NCI-H2227 treated with DMSO at 0.1 percent for 48 hours (cell line): ENCODE measurements around the gene SEMA3A.
"Not testable (repeated sequence)": the region's sequence is repeated elsewhere in the genome, so short reads cannot be mapped to it uniquely, and the experiment has no call there.

Experiments used
- DNase-seq: peaks from one replicate; lab custom pipeline; 2025; lab: John Stamatoyannopoulos, UW

SEMA3A gene

DNA sequence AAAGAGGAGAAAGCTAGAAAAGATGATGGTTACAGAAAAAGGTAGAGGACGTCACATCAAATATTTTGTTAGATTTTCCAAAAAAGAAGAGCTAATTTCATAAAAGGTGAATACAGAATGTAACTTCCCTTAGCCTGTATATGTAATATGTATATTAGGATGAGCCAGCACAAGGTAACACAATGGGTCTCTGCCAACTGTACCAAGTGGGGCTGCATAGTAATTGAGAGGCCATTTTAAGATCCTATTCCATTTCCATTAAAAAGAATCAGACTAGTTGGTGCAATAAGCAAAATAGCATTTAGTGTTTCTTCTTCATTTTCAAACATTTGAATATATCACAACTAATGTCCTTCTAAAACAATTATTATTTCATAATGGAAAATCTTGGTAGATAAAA, 134.6 kb downstream of the SEMA3A start:
- DNase-seq, result no peak

DNA sequence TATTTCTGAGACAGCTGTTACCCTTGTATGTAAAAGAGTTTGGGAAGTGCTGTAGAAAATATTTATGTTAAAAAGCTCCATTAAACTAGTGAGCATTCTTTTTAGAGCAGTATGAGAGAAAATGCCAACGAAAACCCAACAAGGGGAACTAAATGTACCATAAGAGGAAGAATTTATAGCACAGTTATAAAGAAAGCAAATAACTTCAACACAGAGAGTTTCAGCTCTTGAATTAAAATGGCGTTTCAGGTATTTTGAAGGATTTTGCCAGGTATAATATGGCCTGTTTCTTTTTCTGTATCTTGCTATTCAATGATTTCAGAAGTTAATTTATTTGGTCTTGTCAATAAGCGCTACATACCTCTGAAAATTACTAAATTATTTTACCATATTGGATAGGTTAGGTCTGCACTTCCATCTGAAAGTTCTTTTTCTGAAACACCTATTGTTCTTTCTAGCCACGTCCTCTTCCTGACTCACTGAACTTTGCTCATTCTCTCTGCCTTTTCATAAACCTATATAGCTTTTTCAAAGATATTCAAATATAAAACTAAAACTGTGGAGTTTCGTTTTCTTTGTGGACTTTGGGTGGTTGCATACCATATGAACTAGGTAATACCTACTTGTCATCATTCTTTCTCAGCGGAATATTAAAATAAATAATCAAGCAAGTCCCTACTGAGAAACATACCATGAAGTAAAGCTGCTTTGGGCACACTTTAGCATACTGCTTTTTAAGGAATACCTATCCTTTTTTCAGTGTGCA, 136.1 kb downstream of the SEMA3A start:
- DNase-seq, result no peak

DNA sequence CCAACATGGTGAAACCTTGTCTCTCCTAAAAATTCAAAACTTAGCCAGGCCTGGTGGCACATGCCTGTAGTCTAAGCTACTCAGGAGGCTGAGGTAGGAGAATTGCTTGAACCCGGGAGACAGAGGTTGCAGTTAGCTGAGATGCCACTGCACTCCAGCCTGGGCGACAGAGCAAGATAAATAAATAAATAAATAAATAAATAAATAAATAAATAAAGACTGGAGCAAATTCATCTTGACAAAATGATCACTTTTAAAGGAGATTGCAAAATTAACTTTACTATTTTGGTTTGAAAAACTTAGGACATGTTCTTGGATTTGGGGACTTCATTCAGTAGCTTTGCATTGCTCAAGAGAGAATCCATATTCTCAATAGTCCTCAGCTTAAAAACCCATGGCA, 137.0 kb downstream of the SEMA3A start:
- DNase-seq, result no peak

DNA sequence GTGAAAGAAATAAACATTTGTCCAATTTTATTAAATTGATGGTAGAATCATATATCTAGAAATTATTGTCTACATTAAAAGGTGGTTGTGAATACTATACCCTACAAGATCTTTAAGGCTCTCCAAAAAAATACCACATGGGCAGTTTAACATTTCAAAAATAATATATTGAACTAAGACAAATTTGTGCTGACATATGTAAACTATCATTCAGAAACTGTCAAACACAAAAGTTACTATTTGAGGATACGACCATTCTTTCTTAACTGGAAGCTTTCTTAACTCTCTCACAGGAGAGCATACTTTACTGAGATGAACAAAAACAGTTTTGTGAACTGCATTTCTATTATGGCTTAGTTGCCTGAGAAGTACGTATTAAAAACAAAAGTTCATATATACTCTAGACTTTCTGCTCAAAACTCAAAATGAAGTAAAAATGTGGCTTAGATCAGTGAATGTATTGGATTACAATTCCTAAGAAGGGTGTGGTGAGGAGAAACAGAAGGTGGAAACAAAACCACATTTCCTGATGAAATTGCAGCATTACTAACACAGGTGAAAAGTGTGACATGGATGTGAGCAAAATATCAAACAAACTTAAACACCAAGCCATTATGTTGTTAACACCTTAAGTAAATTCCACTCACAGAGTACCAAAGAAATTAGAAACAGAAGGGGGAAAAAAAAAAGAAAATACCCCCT, 138.5 kb downstream of the SEMA3A start:
- no peak for DNase-seq

DNA sequence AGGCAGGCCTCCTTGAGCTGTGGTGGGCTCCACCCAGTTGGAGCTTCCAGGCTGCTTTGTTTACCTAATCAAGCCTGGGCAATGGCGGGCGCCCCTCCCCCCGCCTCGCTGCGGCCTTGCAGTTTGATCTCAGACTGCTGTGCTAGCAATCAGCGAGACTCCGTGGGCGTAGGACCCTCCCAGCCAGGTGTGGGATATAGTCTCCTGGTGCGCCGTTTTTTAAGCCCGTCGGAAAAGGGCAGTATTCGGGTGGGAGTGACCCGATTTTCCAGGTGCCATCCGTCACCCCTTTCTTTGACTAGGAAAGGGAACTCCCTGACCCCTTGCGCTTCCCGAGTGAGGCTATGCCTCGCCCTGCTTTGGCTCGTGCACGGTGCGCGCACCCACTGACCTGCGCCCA, 139.4 kb downstream of the SEMA3A start:
- not testable (repeated sequence) for DNase-seq

DNA sequence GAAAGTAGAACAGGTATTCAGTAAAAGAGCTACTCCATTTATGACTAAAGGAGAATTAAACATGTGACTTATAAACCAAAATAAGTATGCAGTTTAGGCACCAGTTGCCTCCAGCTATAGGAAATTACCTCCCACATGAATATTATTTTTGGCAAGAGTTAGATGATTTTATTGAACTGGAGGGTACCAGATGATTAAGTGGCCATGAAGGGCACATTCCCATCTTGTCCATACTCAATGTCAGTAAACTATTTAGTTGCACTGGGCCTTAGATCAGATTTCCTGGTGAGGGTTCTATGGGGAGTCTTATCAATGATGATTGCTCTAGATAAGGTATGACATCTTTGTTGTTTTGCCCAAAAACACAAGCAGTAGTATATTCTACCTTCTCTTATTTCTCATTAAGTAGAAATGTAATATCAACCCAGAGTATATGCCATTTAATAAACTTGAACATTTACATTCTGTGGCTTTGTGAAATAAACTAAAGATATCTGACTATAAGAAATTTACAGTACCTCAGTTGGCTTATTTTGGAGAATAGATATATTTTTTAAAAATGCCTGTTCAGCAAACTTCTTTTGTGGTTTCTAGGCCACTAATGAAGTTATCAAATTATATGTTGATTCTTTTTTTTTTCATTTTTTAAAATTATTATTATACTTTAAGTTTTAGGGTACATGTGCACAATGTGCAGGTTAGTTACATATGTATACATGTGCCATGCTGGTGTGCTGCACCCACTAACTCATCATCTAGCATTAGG, 145.3 kb downstream of the SEMA3A start:
- DNase-seq, result no peak

DNA sequence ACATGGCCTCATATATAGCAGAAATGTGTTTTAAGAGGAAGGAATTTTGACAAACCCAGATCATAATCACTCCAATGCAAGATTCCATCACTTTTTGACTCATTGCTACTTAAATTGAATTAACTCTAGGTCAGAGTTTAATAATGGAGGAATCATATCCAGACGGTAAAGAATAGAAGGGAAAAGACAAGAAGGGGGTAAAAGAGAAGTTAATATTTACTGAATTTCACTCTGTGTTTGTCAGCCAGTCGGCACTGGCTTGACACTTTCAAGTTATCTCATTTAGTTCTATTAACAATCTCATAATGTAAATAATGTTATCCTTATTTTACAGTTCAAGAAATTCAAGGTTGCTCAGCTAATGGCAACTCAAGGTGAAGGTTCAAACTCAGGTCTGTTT, 147.5 kb downstream of the SEMA3A start:
- no peak for DNase-seq

DNA sequence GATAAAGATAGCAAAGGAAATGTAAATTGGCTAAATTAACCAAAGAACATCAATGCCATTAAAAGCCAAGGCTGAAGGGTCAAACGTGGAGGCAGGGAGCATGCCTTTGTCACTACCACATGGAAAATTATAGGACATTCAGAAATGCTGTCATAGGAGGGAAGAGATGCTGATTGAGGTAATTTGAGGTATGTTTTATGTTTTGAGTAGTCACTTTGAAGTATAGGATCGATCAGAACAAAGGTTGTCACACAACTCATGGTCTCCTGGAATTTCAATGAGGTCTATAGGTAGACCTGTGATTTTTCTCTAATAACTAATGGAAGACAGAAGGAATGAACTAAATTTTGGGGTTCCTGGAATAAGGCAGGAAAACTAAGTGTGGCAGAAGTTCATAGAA, 149.8 kb downstream of the SEMA3A start:
- DNase-seq, result no peak

DNA sequence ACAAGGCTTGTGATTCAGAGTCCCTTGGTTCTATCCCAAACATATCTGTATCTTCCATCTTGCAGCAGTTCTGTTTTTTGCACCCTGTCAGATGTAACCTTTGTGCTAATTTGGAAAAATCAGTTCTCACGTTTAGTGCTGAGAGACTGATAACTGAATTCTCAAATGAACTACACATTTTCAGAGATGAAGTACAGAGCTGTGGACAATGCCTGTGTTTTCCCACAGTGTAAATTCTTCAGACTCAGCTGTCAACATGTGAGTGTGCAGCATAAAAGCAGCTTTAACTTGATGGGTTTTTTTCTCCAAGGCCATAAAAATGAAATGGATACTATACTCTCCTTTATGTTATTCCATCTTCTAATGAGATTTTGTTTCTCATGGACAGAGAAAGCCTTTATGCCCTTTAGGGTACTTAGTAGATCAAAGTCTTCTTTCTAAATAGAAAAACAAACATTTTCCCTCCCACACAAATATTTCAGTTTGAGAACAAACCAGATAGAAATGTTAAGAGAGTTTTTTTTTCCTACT, 150.9 kb downstream of the SEMA3A start:
- DNase-seq, result no peak

DNA sequence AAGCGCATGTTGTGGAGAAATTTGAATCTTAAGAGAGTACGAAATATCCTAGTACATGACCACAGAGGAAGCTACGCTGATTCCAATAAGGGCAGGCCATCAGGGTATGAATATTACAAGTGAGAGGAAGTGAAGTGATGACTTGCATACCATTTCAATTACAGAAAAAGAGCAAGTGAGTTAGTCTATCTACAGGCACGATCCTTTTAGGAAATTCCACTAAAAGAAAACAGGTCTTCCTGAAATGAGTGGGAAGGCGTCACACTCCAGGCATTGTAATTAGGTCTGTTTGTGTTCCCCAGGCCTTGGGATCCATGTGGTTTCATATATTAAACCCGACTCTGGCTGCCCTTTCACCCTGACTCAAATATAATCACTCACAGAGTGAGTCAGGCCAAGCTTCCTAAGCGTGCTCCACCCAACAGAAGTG, 152.5 kb downstream of the SEMA3A start:
- no peak for DNase-seq

DNA sequence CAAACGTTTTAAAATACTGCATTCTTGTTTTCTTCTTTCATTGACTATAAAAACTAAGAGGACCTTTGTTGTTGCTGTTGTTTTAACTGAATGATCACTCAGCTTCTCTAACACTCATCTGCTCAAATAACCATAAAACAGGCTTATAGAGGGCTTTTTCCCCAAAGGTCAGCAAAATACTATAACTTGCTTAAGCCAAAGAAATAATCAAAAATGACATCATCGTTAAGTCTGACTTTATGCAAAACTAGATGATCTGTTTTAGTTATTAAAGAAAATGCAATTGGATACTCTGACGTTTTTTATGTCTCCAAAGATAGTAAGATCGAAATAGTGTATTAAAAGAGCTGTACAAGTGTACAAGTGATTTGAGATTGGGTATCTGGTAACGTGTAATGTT, 152.9 kb downstream of the SEMA3A start:
- DNase-seq, result no peak

DNA sequence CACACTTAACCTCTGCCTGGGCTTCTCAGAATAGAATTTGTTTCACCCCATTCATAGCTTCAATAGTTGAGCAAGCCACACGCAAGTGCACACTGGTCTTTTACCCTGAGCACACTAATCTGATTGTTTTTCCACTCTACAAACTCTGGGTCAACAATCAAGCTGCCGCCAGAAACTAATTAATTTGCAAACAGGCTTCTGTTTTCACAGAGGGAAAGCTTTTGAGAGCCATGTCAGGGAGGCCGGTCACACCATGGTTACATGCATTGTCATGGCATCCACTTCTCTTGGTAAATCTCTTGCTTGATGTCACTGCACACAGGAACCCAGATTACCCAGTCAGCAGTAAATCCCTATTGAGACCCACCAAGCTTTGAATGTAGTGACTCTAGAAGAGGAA, 154.2 kb downstream of the SEMA3A start:
- DNase-seq, result no peak

DNA sequence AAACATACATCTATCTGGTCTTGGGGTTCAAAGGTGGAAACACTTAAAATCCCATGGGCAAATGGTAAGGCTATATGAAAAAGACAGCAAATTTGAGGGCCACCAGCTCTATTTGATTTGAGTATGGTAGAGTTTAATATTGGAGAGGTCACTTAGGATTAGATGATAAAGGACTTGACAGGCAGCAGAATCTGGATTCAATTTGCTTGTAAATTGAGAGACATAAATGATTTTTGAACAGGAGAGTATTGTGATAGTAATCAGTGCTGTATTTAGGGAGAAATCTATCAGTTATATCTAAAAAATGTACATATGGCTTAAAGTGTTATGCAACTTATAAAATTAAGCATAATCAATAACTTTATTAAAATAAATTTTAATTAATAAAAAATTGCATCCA, 155.2 kb downstream of the SEMA3A start:
- no peak for DNase-seq

DNA sequence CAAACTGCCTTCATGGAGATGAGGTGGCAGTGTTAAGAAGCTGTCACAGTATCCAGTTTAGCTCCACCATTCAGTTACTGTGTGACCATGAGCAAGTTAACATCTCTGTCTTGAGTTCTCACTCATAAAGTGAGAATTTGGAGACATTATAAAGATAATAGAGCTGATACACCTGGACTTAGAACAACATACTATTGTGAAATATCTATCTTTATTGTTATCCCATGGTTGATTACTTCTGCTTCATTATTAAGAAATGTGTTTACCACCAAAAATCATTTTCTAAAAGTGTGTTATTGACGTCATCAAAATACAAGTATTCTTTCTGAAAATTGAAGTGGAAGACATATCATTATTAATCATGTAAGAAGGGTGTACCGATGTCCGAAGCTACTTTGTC, 166.9 kb downstream of the SEMA3A start:
- no peak for DNase-seq

DNA sequence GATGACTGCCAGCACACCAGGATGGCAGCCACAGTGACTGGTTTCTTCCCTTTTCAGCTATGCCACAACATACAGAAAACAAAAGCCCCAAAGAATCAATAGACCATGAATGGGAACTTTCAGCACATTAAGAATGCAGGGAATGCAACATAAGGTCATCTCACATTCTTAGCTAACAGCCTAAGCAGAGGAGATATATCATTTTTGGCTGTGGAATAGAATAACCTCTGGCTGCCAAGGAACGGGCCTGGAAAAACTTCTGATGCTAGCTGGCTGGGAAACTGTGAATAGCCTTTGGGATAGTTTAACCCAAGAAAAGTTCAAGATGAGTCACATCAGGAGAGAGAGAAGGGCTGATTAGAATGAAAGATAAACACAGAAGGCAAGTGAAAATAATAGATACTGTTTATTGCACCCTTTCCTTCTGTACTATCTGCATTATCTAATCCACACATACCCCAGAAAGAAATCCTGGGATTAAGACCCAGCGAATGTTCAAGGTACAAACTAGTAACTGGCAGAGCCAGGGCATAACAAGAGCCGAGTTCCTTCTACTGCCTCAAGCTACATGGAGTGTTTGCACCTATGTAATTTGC, 169.2 kb downstream of the SEMA3A start:
- no peak for DNase-seq

DNA sequence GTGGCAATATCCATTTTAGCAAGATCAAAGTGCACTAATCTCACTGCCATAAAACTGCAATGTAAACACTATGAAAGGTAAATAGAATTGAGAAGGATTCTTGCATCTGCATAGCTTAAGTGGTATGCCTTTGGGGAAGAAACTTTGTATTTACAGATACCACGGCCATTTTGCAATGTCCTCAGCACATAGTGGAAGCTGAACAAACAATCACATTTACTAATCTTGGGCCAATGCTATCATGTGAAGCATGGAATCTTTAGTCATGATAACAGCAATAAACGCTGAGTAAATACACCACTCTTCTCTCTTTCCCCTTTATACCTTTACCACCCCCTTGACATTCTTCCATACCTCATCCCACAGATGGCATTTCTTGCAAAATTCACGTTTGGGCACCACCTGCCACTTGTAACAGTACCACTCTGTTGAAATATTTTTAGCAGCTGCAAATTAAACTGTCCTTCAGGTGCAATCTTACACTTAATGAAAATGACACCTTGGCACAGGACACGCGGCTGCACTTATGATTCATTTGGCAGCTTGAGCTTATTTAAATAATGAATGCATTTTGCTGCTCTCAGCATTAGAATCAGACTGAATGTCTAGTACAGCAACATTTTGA, 171.8 kb downstream of the SEMA3A start:
- DNase-seq, result no peak

DNA sequence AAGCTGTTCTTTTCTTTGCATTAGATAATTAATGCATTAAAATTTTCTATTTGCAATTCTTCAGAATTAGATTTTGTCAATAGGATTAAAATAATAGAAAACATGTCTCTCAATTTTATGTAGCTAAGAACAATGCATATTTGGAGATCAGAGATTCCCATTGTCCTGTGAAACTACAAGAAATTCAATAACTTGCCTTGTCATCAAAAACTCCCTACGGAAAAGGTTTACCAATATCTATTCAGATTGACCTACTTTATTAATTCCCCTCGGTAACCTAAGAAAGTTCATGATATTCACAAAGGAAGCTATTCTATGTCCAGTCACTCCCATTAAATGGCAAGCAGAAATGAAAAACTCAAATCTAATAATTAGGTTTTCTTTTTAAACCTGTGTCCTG, 172.6 kb downstream of the SEMA3A start:
- DNase-seq, result no peak

DNA sequence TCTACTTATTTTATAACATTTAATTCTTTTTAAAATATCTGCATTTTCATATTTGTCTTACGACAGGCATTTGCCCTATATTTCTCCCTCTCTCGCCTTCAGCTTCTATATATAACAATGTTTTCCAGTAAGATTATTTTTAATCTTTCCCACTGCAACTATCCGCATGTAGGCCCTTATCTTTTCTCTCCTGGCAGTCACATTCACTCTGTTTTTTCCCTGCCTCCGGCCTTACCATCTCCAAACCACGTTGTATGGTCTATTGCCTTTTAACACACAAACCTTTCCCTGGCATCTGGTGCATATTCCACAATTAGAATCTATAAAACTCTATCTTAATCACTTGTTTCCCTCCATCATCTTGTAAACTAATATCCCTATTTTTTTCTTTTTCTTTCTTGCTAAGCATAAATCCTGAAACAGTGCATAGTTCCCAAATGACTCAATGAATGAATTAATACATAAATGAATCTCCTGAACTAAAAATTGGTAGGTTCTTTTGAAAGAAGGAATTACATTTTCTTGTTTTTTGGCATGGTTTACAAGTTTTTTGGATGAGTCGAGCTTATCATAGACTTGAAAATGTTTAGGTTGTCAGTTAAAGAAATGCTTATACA, 173.2 kb downstream of the SEMA3A start:
- no peak for DNase-seq

DNA sequence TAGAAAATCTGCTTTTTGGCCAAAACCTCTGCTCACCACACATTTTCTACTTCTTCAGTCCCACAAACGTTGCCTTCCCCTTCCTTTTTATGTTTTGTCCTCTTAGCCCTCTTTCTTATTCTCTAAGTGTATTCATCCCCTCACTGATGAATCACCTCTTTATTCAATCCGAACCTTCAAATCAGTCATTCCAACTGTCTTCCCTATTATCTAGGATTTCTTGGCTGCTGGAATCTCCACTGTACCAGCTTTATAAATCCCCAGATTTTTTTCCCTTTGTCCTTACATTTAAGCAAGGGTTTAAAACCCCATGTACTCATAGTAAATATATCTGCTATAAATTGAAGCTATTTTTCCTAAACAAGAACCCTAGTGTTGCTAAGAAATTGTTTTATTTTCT, 176.9 kb downstream of the SEMA3A start:
- DNase-seq, result no peak

DNA sequence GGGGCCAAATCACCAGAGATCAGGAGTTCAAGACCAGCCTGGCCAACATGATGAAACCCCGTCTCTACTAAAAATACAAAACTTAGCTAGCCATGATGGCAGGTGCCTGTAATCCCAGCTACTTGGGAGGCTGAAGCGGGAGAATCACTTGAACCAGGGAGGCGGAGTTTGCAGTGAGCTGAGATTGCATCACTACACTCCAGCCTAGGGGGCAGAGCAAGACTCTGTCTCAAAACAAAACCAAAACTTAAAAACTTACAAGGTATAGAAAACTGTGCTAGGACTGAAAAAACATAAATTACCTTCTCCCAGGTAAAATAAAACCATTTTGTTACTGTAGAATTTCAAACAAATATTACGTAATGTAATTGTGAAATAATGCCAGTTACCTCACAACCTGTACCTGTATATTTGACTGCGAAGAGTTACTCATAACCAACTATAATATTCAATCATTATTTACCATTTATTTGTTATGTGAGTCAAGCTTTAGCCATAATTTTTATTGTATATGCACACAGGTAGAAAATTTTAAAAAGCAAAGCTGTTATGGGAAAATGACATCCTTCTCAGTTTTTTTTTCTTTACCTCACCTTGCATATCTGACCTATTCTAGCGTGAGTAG, 180.9 kb downstream of the SEMA3A start:
- DNase-seq, result no peak

DNA sequence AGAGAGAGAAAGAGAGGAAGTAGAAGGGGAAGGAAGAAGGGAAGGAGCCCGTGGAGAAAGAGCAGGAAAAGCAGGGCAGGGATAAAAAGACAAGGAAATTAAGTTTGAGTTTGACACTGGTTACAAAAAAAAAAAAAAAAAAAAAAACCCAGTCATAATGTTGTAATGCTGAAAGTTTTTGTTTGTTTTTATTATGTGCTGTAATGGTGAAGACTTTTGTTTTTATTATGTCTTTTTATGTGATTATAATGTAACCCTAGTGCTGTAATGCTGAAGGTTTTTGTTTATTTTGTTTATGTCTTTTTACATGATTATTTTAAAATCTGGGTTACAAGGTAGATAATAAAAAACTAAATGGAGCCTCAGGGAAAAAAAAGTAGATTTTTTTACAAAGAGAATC, 184.8 kb downstream of the SEMA3A start:
- no peak for DNase-seq
